ENCODE results near the gene SCFD2.

SCFD2 gene

DNA sequence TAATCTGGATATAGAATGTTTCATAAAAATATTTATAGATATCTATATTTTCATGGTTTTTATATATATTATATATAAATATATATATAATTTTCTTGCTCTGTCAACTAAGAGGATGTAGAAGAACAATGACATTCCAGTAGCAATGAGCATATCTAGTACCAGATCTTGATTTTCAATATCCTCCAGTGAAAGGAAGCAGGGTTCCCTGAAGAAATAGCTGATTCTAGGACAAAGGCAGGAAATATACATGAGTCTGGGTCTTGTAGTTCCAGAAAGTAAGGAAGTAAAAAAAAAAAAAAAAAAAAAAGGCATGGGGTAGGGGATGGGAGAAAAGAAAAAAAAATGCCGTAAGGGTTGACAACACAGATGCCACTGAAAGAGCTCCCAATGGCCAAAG is 262.4 kb downstream of the SCFD2 start:
- TF ChIP-seq, protein P1, sequence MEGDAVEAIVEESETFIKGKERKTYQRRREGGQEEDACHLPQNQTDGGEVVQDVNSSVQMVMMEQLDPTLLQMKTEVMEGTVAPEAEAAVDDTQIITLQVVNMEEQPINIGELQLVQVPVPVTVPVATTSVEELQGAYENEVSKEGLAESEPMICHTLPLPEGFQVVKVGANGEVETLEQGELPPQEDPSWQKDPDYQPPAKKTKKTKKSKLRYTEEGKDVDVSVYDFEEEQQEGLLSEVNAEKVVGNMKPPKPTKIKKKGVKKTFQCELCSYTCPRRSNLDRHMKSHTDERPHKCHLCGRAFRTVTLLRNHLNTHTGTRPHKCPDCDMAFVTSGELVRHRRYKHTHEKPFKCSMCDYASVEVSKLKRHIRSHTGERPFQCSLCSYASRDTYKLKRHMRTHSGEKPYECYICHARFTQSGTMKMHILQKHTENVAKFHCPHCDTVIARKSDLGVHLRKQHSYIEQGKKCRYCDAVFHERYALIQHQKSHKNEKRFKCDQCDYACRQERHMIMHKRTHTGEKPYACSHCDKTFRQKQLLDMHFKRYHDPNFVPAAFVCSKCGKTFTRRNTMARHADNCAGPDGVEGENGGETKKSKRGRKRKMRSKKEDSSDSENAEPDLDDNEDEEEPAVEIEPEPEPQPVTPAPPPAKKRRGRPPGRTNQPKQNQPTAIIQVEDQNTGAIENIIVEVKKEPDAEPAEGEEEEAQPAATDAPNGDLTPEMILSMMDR (IDR thresholded peaks at IDR 0.05; ENCODE audit: borderline replicate concordance, extremely low read depth, low read length, poor library complexity, severe bottlenecking), result no peak
- no peak for TF ChIP-seq EZH2 (IDR thresholded peaks at IDR 0.05; ENCODE audit: borderline replicate concordance, low read depth, low read length, severe bottlenecking)
- Histone ChIP-seq H3K4me1 (ENCODE audit: insufficient read depth, low read length) (no peaks in the 10 kb centered on the region), H2AFZ (ENCODE audit: low read depth, low read length) (no peak overlapping the region), H3K27me3 (ENCODE audit: insufficient read depth, low read length, poor library complexity) (no peaks in the 10 kb centered on the region), H3K4me3 (ENCODE audit: low read depth in 1 of 2, low read length in 2 of 2) (no peak overlapping the region), H4K20me1 (ENCODE audit: insufficient read depth, low read length) (no peaks in the 10 kb centered on the region), H3K9ac (ENCODE audit: low read depth, low read length) (no peak overlapping the region), H3K36me3 (ENCODE audit: insufficient read depth, low read length) (no peaks in the 10 kb centered on the region), H3K27ac (ENCODE audit: low read length) (no peak overlapping the region), H3K9me3 (ENCODE audit: insufficient read depth, low read length, severe bottlenecking) (no peaks in the 10 kb centered on the region), H3K4me2 (ENCODE audit: insufficient read depth, low read length) (no peak overlapping the region), H3K79me2 (ENCODE audit: insufficient read depth, low read length) (no peaks in the 10 kb centered on the region)
- no peak for ATAC-seq (ENCODE audit: insufficient read depth, low read depth)
- no peak for DNase-seq

DNA sequence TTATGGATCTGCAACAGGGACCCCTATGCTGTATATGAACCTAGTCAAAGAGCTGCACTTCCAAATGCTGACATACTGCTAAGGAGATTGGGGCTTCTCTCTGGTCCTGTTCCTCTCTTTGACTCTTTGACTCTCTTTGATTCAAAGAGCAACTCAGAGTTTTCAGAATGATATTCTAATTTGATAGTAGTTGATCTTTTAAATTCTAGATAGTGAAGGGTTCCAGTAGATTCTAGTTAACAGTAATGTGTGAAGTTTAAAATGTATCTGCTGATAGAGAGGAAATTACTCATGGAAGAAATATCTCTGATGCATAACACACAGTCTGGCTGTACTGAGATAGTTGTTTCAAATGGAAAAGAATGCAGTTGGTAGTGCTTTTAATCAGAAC is 264.7 kb downstream of the SCFD2 start:
- no peak for DNase-seq
- Histone ChIP-seq H4K20me1 (ENCODE audit: insufficient read depth, low read length) (no peaks in the 10 kb centered on the region), H3K27me3 (ENCODE audit: insufficient read depth, low read length, poor library complexity) (no peaks in the 10 kb centered on the region), H3K9ac (ENCODE audit: low read depth, low read length) (no peak overlapping the region), H2AFZ (ENCODE audit: low read depth, low read length) (no peak overlapping the region), H3K4me1 (ENCODE audit: insufficient read depth, low read length) (no peaks in the 10 kb centered on the region), H3K79me2 (ENCODE audit: insufficient read depth, low read length) (no peaks in the 10 kb centered on the region), H3K27ac (ENCODE audit: low read length) (no peak overlapping the region), H3K9me3 (ENCODE audit: insufficient read depth, low read length, severe bottlenecking) (no peaks in the 10 kb centered on the region), H3K4me3 (ENCODE audit: low read depth in 1 of 2, low read length in 2 of 2) (no peak overlapping the region), H3K4me2 (ENCODE audit: insufficient read depth, low read length) (no peak overlapping the region), H3K36me3 (ENCODE audit: insufficient read depth, low read length) (no peaks in the 10 kb centered on the region)
- no peak for ATAC-seq (ENCODE audit: insufficient read depth, low read depth)
- TF ChIP-seq, protein P1 (IDR thresholded peaks at IDR 0.05; ENCODE audit: borderline replicate concordance, extremely low read depth, low read length, poor library complexity, severe bottlenecking), result no peak
- no peak for TF ChIP-seq EZH2 (IDR thresholded peaks at IDR 0.05; ENCODE audit: borderline replicate concordance, low read depth, low read length, severe bottlenecking)

DNA sequence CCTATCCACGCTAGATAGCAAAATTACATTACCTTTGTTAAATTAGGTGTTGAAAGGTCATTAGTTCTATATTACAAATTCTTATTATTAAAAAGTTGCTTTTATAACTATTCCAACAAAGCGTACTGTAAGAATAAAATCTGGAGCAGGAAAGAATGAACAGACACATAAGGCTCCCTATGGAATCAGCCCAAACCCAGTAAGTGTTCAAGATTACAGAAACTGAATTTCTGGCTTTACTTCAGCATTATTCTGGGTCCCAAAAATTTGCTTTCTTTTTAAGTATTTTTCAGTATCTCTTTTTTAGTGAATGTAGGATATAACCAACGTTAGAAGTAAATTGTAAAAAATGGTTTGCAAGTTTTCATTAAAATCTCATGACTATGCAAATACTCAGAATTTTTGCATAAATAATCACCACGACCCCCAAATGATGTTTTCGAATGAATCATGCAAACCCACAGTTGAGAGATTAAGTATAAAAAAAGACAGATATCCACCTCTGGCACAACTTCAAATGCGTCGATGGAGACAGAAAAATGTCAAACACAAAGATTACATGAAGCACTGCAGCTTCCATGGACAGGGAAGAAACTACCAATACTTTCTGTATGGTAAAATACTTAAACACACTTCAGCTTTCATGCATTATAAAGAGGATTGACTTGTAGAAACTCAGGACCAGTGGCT is 265.2 kb downstream of the SCFD2 start:
- H3K4me3 ChIP-seq (ENCODE audit: low read depth in 1 of 2, low read length in 2 of 2), result no peak overlapping the region
- no peak for DNase-seq
- no peak for TF ChIP-seq EZH2 (IDR thresholded peaks at IDR 0.05; ENCODE audit: borderline replicate concordance, low read depth, low read length, severe bottlenecking)
- TF ChIP-seq, protein P1 (IDR thresholded peaks at IDR 0.05; ENCODE audit: borderline replicate concordance, extremely low read depth, low read length, poor library complexity, severe bottlenecking), result no peak
- no peak overlapping the region for H3K9ac ChIP-seq (ENCODE audit: low read depth, low read length)
- H4K20me1 ChIP-seq (ENCODE audit: insufficient read depth, low read length), result no peaks in the 10 kb centered on the region
- no peaks in the 10 kb centered on the region for H3K9me3 ChIP-seq (ENCODE audit: insufficient read depth, low read length, severe bottlenecking)
- H3K4me2 ChIP-seq (ENCODE audit: insufficient read depth, low read length), result no peak overlapping the region
- H2AFZ ChIP-seq (ENCODE audit: low read depth, low read length), result no peak overlapping the region
- H3K79me2 ChIP-seq (ENCODE audit: insufficient read depth, low read length), result no peaks in the 10 kb centered on the region
- no peaks in the 10 kb centered on the region for H3K4me1 ChIP-seq (ENCODE audit: insufficient read depth, low read length)
- no peaks in the 10 kb centered on the region for H3K27me3 ChIP-seq (ENCODE audit: insufficient read depth, low read length, poor library complexity)
- H3K36me3 ChIP-seq (ENCODE audit: insufficient read depth, low read length), result no peaks in the 10 kb centered on the region
- no peak for ATAC-seq (ENCODE audit: insufficient read depth, low read depth)
- no peak overlapping the region for H3K27ac ChIP-seq (ENCODE audit: low read length)

All from DND-41 (cell line).